HepG2 (cell line): Measurements from ENCODE around the gene SLC35A3. TPM values are rescaled to one million over a fixed set of nuclear protein-coding genes. Genes with fewer than 3 reads are reported as not detected.

ENCODE experiments used
- ATAC-seq: fragments of 200-7000 bp; cut with Tn5 transposase; 3 replicates; pipeline ENCODE4 v1.9.1; 2020; ENCODE audit warnings: mild to moderate bottlenecking, moderate library complexity
- BruUV-seq: library from RNA; stranded (reverse); fragments of 400-500 nt; replicated peaks from 2 replicates; lab custom pipeline; 2021; lab: Mats Ljungman, UMichigan
- CTCF ChIA-PET: fragments of 300-600 bp; formaldehyde crosslinking; extraction: SDS; loops from one replicate; lab custom pipeline; 2021; ENCODE audit warnings: low total read pairs, inconsistent platforms, low intra/inter-chr PET ratio; lab: Yijun Ruan, JAX
- POLR2A ChIA-PET: fragments of 350-600 bp; sonication (Branson Sonifier 250); formaldehyde crosslinking; loops from one replicate; lab custom pipeline; 2020; ENCODE audit warnings: antibody characterized with exemption, inconsistent platforms; lab: Yijun Ruan, JAX
- DNase-seq: peaks from one replicate; pipeline ENCODE4 v3.0.0-alpha.2; 2015; ENCODE audit warnings: low spot score
- FAIRE-seq: peaks from 3 replicates; lab custom pipeline; 2011; peaks lifted over from hg19 to GRCh38; lab: Jason Lieb, UNC
- H2AFZ ChIP-seq: one replicate; pipeline ENCODE4 v1.6.1; 2011; ENCODE audit warnings: low read length, inconsistent platforms
- H3K27ac ChIP-seq: fragments of 300-600 bp; 3 replicates; pipeline ENCODE4 v1.8.0; 2011; ENCODE audit warnings: mixed run types, mild to moderate bottlenecking, mixed read lengths, low read length, inconsistent platforms; ENCODE audit not compliant: insufficient read depth; ENCODE audit errors: extremely low read length
- H3K27me3 ChIP-seq, 2 experiments: fragments of 200-600 bp in 1 of 2; 2 replicates in 1 of 2; 3 replicates in 1 of 2; pipeline versions ENCODE4 v1.6.0 to v1.8.0; 2011; ENCODE audit warnings: low read length in 2 of 2, mild to moderate bottlenecking in 2 of 2, moderate library complexity in 2 of 2, inconsistent platforms in 1 of 2; ENCODE audit not compliant: insufficient read depth in 2 of 2, control insufficient read depth in 1 of 2
- H3K36me3 ChIP-seq, 2 experiments: fragments of 200-600 bp in 1 of 2; replicated peaks in 1 of 2; 2 replicates in 1 of 2; 3 replicates in 1 of 2; pipeline versions ENCODE4 v1.5.1 to v1.8.0; 2011; ENCODE audit warnings: low read length in 2 of 2, inconsistent platforms in 1 of 2; ENCODE audit not compliant: insufficient read depth in 2 of 2, control insufficient read depth in 1 of 2
- H3K4me1 ChIP-seq: 2 replicates; pipeline ENCODE4 v1.5.1; 2012; ENCODE audit warnings: low read length, inconsistent platforms; ENCODE audit not compliant: insufficient read depth
- H3K4me2 ChIP-seq: 2 replicates; pipeline ENCODE4 v1.6.0; 2011; ENCODE audit warnings: low read depth, low read length, inconsistent platforms
- H3K4me3 ChIP-seq, 3 experiments: fragments of 200-600 bp in 1 of 3; sonication (generic), shearing (Covaris generic) in 1 of 3; replicated peaks in 1 of 3; 2 replicates each; pipeline ENCODE4 v1.5.1; 2011 to 2016; ENCODE audit warnings: low read length in 3 of 3, inconsistent platforms in 2 of 3, low read depth in 2 of 3, mild to moderate bottlenecking in 2 of 3, control low read depth in 1 of 3, mixed read lengths in 1 of 3; ENCODE audit not compliant: insufficient read depth in 1 of 3
- H3K79me2 ChIP-seq: one replicate; pipeline ENCODE4 v1.6.1; 2011; ENCODE audit warnings: low read length, inconsistent platforms; ENCODE audit not compliant: insufficient read depth
- H3K9ac ChIP-seq: 2 replicates; pipeline ENCODE4 v1.6.0; 2011; ENCODE audit warnings: mild to moderate bottlenecking, low read depth, low read length, inconsistent platforms; ENCODE audit not compliant: insufficient read depth
- H3K9me3 ChIP-seq: 2 replicates; pipeline ENCODE4 v1.5.1; 2012; ENCODE audit warnings: mild to moderate bottlenecking, low read length
- H4K20me1 ChIP-seq: 2 replicates; pipeline ENCODE4 v1.6.0; 2011; ENCODE audit warnings: inconsistent platforms, mild to moderate bottlenecking, low read length, moderate library complexity; ENCODE audit not compliant: insufficient read depth
- ASH2L ChIP-seq: fragments of 300-600, 200-600 bp; sonication (generic); IDR thresholded peaks from 2 replicates; pipeline ENCODE4 v1.7.0; 2017; ENCODE audit warnings: low read depth, mild to moderate bottlenecking, moderate library complexity, mixed read lengths, low read length; ENCODE audit not compliant: insufficient read length
- CAMTA2 ChIP-seq: sonication (generic); formaldehyde crosslinking; IDR thresholded peaks from 2 replicates; pipeline ENCODE4 v1.4.0; 2020; ENCODE audit warnings: mild to moderate bottlenecking, missing genetic modification reagents, borderline replicate concordance
- PAF1 ChIP-seq: IDR thresholded peaks from 2 replicates; pipeline ENCODE4 v1.6.1; 2016; ENCODE audit warnings: missing genetic modification reagents, missing compliant biosample characterization
- PCBP1 ChIP-seq: fragments of 200-400 bp; formaldehyde crosslinking; IDR thresholded peaks from 2 replicates; pipeline ENCODE4 v1.6.1; 2017; ENCODE audit warnings: mild to moderate bottlenecking, low read depth, low read length, borderline replicate concordance
- RAD51 ChIP-seq: fragments of 450-650 bp; IDR thresholded peaks from 2 replicates; pipeline ENCODE4 v1.6.1; 2016; ENCODE audit warnings: borderline replicate concordance
- RNF219 ChIP-seq: sonication (generic); formaldehyde crosslinking; IDR thresholded peaks from 2 replicates; pipeline ENCODE4 v1.5.0; 2020; ENCODE audit warnings: mild to moderate bottlenecking, missing genetic modification reagents
- TBX2 ChIP-seq: sonication (generic); formaldehyde crosslinking; IDR thresholded peaks from 2 replicates; pipeline ENCODE4 v1.5.0; 2020; ENCODE audit warnings: missing genetic modification reagents, mild to moderate bottlenecking, borderline replicate concordance
- ZBTB14 ChIP-seq: sonication (generic); formaldehyde crosslinking; IDR thresholded peaks from 2 replicates; pipeline ENCODE4 v1.4.0; 2020; ENCODE audit warnings: missing genetic modification reagents
- ZKSCAN5 ChIP-seq: sonication (generic); formaldehyde crosslinking; IDR thresholded peaks from 2 replicates; pipeline ENCODE4 v1.5.1; 2020; ENCODE audit warnings: mild to moderate bottlenecking, missing genetic modification reagents
- ZNF317 ChIP-seq: sonication (generic); formaldehyde crosslinking; IDR thresholded peaks from 2 replicates; pipeline ENCODE4 v1.5.0; 2020; ENCODE audit warnings: mild to moderate bottlenecking, missing genetic modification reagents
- ZNF484 ChIP-seq: sonication (generic); formaldehyde crosslinking; IDR thresholded peaks from 2 replicates; pipeline ENCODE4 v1.5.1; 2020; ENCODE audit warnings: mild to moderate bottlenecking, low read depth, missing genetic modification reagents, borderline replicate concordance
- ZNF598 ChIP-seq: sonication (generic); formaldehyde crosslinking; IDR thresholded peaks from 2 replicates; pipeline ENCODE4 v1.5.1; 2020; ENCODE audit warnings: mild to moderate bottlenecking, missing genetic modification reagents, borderline replicate concordance
- ZNF629 ChIP-seq: sonication (generic); formaldehyde crosslinking; conservative IDR thresholded peaks from 2 replicates; pipeline ENCODE4 v1.5.0; 2020; ENCODE audit warnings: missing genetic modification reagents
- ZNF7 ChIP-seq: IDR thresholded peaks from 2 replicates; pipeline ENCODE4 v1.6.1; 2016; ENCODE audit warnings: missing biosample characterization, missing genetic modification reagents
- ZNF773 ChIP-seq: sonication (generic); formaldehyde crosslinking; IDR thresholded peaks from 2 replicates; pipeline ENCODE4 v1.4.0; 2020; ENCODE audit warnings: missing genetic modification reagents, borderline replicate concordance
- WGBS: methylation state at CpG from one replicate; pipeline ENCODE4 v1.1.6; 2017; ENCODE audit warnings: low lambda C conversion rate; 5-methylcytosine and 5-hydroxymethylcytosine counted together
- in situ Hi-C: cut with HindIII; loops from 2 replicates; pipeline ENCODE4 v1.10.0; 2017; ENCODE audit warnings: low pct_unique_long_range_greater_than_20kb; ENCODE audit not compliant: extremely low pct_ligation_motif_present
- intact Hi-C: fragments of 100-400 bp; cut with micrococcal nuclease; formaldehyde crosslinking; loops from one replicate; pipeline ENCODE4 v1.10.0; 2022; ENCODE audit not compliant: unreplicated experiment
- polyA plus RNA-seq, 8 experiments: library from polyadenylated mRNA; depleted of rRNA in 3 of 8; stranded (reverse) in 7 of 8; unstranded in 1 of 8; fragments of >200 nt; fragmentation: Illumina TruSeq in 4 of 8; extraction: Trizol in 4 of 8; gene quantifications; 2 replicates each; pipeline versions ENCODE4 v1.2.1 to v1.2.3, GENCODE V29; 2011 to 2016; ENCODE audit warnings: low read depth in 4 of 8, missing spikeins in 1 of 8, mixed read lengths in 1 of 8; ENCODE audit not compliant: insufficient read depth in 1 of 8
- total RNA-seq, 5 experiments: library from RNA; depleted of rRNA; stranded (reverse); fragments of >200 nt; fragmentation: Illumina TruSeq; extraction: Trizol; gene quantifications; 2 replicates each; pipeline ENCODE4 v1.2.3, GENCODE V29; 2016; ENCODE audit warnings: low read depth in 1 of 5
- TF ChIP-seq, protein P1 (sequence below): sonication (generic); formaldehyde crosslinking; IDR thresholded peaks from 2 replicates; pipeline ENCODE4 v1.4.0; 2020; ENCODE audit warnings: missing genetic modification reagents, borderline replicate concordance

SLC35A3 gene
- total and polyA plus RNA-seq, 2 of the 13 experiments (the other 11 are each of a cell fraction or from before 2014, with no cell fraction given): 11.2 to 24.9 TPM

DNA sequence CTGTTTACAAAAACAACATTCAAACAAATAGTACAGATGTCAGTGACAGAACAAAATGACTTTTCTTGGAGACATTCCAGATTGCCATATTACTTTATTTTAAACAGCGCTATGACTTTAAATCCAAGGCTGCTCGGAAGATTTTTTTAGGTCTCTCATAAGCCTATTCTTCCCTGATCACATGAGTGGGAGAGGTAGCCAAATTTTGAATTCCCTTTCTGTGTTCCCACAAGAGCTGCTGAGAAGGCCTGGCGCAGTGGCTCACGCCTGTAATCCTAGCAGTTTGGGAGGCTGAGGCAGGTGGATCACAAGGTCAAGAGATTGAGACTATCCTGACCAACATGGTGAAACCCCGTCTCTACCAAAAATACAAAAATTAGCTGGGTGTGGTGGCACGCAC is 53.7 kb downstream of the SLC35A3 start (continued):
- TF ChIP-seq ASH2L (no peak), PAF1 (CRISPR knock-in tag) (no peak), ZBTB14 (no peak), RAD51 (no peak), TBX2 (CRISPR knock-in tag) (no peak), ZNF773 (CRISPR knock-in tag) (no peak), RNF219 (CRISPR knock-in tag) (no peak), ZNF629 (CRISPR knock-in tag) (no peak)
- TF ChIP-seq, all 625 proteins: peak for 0

GRCh38 chr1:100027212-100027611 is 57.4 kb downstream of the SLC35A3 start:
- Histone ChIP-seq H2AFZ (no peak overlapping the region), H3K4me2 (no peak overlapping the region), H3K9ac (no peak overlapping the region), H3K4me1 (peaks cover 5% of the 10 kb centered on the region), H3K27ac (no peak overlapping the region), H3K79me2 (no peaks in the 10 kb centered on the region), H3K36me3 (no peaks in the 10 kb centered on the region), H3K27me3 (no peaks in the 10 kb centered on the region), H3K4me3 (no peak overlapping the region), H3K9me3 (no peaks in the 10 kb centered on the region), H4K20me1 (no peaks in the 10 kb centered on the region)
- no TSS peak for BruUV-seq
- FAIRE-seq: no peak
- DNase-seq: no peak
- intact Hi-C loops (no loop called here), in situ Hi-C loops (no loop called here)
- CTCF ChIA-PET: no interaction called here
- ATAC-seq: peak; percentile 66; the same call in 2 of the 3 replicates
- 100% methylated on average over 1 of the region's 1 CpG for WGBS
- POLR2A ChIA-PET: interaction anchor here (1.5 kb wide), 1 partner anchor 11 kb away, joined by 5 read pairs; a partner anchor contains a TSS
- TF ChIP-seq ZKSCAN5 (CRISPR knock-in tag) (no peak), ZNF598 (no peak), ZNF7 (CRISPR knock-in tag) (no peak), ZNF317 (CRISPR knock-in tag) (no peak), CAMTA2 (no peak), PCBP1 (no peak), ZNF484 (CRISPR knock-in tag) (no peak)
- TF ChIP-seq, protein P1, sequence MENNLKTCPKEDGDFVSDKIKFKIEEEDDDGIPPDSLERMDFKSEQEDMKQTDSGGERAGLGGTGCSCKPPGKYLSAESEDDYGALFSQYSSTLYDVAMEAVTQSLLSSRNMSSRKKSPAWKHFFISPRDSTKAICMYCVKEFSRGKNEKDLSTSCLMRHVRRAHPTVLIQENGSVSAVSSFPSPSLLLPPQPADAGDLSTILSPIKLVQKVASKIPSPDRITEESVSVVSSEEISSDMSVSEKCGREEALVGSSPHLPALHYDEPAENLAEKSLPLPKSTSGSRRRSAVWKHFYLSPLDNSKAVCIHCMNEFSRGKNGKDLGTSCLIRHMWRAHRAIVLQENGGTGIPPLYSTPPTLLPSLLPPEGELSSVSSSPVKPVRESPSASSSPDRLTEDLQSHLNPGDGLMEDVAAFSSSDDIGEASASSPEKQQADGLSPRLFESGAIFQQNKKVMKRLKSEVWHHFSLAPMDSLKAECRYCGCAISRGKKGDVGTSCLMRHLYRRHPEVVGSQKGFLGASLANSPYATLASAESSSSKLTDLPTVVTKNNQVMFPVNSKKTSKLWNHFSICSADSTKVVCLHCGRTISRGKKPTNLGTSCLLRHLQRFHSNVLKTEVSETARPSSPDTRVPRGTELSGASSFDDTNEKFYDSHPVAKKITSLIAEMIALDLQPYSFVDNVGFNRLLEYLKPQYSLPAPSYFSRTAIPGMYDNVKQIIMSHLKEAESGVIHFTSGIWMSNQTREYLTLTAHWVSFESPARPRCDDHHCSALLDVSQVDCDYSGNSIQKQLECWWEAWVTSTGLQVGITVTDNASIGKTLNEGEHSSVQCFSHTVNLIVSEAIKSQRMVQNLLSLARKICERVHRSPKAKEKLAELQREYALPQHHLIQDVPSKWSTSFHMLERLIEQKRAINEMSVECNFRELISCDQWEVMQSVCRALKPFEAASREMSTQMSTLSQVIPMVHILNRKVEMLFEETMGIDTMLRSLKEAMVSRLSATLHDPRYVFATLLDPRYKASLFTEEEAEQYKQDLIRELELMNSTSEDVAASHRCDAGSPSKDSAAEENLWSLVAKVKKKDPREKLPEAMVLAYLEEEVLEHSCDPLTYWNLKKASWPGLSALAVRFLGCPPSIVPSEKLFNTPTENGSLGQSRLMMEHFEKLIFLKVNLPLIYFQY: no peak
